ENCODE results near the gene IDH3G.

The IDH3G gene

DNA sequence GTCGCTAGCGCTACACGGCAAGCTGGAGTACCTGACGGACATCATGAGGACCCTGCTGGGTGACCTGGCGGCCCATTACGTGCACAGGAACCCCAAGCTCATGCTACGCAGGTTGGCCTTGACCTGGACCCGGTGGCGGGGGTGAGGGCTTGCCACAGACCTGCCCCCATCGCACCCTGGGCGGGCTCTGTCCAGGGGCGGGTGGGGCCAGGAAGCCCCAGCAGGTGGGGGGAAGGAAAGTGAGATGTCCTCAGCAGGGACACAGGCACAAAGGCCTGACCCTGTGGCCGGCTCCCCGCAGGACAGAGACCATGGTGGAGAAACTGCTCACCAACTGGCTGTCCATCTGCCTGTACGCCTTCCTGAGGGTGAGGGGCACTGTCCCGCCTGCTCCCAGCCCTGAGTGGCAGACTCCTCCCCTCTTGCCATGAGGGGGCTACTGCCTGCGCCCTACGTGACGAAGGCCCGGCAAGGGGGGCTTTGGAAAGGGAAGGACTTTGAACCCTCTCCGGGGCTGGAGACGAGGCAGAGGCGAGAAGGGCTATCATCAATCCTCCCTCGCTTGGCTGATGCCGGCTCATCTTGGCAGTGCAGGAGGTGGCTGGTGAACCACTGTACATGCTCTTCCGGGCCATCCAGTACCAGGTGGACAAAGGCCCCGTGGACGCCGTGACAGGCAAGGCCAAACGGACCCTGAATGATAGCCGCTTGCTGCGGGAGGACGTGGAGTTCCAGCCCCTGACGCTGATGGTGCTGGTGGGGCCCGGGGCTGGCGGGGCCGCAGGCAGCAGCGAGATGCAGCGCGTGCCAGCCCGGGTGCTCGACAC, 18.7 kb downstream of the IDH3G start:
- Histone ChIP-seq H3F3A (ENCODE audit: insufficient read depth, low read length) (no peaks in the 10 kb centered on the region), H3K4me3 (ENCODE audit: low read depth, low read length, poor library complexity, severe bottlenecking) (no peak overlapping the region), H3K4me1 (ENCODE audit: insufficient read depth, low read length, severe bottlenecking) (no peaks in the 10 kb centered on the region), H3K4me2 (ENCODE audit: low read length) (no peak overlapping the region), H3K9me2 (ENCODE audit: low read depth, low read length) (no peaks in the 10 kb centered on the region), H3K9ac (ENCODE audit: low read length) (no peak overlapping the region), H3K36me3 (ENCODE audit: insufficient read depth, low read length) (no peaks in the 10 kb centered on the region), H3K9me3 (ENCODE audit: low read length) (no peaks in the 10 kb centered on the region), H3K79me2 (ENCODE audit: insufficient read depth, low read length) (no peaks in the 10 kb centered on the region), H3K27ac (ENCODE audit: low read depth, low read length, poor library complexity, severe bottlenecking) (no peak overlapping the region), H2AFZ (ENCODE audit: low read length) (no peak overlapping the region), H3K27me3 (ENCODE audit: insufficient read depth, low read length) (no peaks in the 10 kb centered on the region), H4K20me1 (ENCODE audit: insufficient read depth, low read length) (no peaks in the 10 kb centered on the region)
- no peak for TF ChIP-seq EZH2 (IDR thresholded peaks at IDR 0.05; ENCODE audit: borderline replicate concordance, low read length)
- TF ChIP-seq, protein P1, sequence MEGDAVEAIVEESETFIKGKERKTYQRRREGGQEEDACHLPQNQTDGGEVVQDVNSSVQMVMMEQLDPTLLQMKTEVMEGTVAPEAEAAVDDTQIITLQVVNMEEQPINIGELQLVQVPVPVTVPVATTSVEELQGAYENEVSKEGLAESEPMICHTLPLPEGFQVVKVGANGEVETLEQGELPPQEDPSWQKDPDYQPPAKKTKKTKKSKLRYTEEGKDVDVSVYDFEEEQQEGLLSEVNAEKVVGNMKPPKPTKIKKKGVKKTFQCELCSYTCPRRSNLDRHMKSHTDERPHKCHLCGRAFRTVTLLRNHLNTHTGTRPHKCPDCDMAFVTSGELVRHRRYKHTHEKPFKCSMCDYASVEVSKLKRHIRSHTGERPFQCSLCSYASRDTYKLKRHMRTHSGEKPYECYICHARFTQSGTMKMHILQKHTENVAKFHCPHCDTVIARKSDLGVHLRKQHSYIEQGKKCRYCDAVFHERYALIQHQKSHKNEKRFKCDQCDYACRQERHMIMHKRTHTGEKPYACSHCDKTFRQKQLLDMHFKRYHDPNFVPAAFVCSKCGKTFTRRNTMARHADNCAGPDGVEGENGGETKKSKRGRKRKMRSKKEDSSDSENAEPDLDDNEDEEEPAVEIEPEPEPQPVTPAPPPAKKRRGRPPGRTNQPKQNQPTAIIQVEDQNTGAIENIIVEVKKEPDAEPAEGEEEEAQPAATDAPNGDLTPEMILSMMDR (IDR thresholded peaks at IDR 0.05; ENCODE audit: low read length) = no peak

DNA sequence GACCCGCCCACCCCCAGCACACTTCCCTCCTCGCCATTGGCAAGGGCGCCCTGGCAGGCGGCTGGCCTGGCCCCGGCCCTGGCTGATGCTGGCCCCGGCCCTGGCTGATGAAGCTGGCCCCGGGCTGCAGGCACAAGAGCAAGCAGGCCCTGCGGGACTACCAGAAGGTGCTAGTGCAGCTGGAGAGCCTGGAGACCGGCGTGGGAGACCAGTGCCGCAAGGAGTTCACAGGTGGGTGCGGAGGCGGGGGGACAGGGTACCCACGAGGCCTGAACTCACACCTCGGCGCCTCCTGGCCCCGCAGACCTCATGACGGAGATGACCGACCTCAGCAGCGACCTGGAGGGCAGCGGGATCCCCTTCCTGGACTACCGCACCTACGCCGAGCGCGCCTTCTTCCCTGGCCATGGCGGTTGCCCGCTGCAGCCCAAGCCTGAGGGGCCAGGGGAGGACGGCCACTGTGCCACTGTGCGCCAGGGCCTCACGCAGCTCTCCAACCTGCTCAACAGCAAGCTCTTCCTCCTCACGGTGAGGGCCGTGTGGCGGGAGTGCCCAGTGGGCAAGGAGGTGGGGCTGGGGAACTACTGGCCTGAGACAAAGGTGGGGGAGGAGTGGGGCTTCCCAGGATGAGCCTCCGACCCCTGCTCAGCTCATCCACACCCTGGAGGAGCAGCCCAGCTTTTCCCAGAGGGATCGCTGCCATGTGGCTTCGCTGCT, 19.4 kb downstream of the IDH3G start:
- Histone ChIP-seq H2AFZ (ENCODE audit: low read length) (no peak overlapping the region), H3K79me2 (ENCODE audit: insufficient read depth, low read length) (no peaks in the 10 kb centered on the region), H3F3A (ENCODE audit: insufficient read depth, low read length) (no peaks in the 10 kb centered on the region), H3K4me3 (ENCODE audit: low read depth, low read length, poor library complexity, severe bottlenecking) (no peak overlapping the region), H3K9ac (ENCODE audit: low read length) (no peak overlapping the region), H3K4me2 (ENCODE audit: low read length) (no peak overlapping the region), H3K36me3 (ENCODE audit: insufficient read depth, low read length) (no peaks in the 10 kb centered on the region), H3K9me2 (ENCODE audit: low read depth, low read length) (no peaks in the 10 kb centered on the region), H3K27ac (ENCODE audit: low read depth, low read length, poor library complexity, severe bottlenecking) (no peak overlapping the region), H3K4me1 (ENCODE audit: insufficient read depth, low read length, severe bottlenecking) (no peaks in the 10 kb centered on the region), H3K9me3 (ENCODE audit: low read length) (no peaks in the 10 kb centered on the region), H3K27me3 (ENCODE audit: insufficient read depth, low read length) (no peaks in the 10 kb centered on the region), H4K20me1 (ENCODE audit: insufficient read depth, low read length) (no peaks in the 10 kb centered on the region)
- TF ChIP-seq, protein P1 (IDR thresholded peaks at IDR 0.05; ENCODE audit: low read length) = no peak
- TF ChIP-seq EZH2 (IDR thresholded peaks at IDR 0.05; ENCODE audit: borderline replicate concordance, low read length) = no peak

DNA sequence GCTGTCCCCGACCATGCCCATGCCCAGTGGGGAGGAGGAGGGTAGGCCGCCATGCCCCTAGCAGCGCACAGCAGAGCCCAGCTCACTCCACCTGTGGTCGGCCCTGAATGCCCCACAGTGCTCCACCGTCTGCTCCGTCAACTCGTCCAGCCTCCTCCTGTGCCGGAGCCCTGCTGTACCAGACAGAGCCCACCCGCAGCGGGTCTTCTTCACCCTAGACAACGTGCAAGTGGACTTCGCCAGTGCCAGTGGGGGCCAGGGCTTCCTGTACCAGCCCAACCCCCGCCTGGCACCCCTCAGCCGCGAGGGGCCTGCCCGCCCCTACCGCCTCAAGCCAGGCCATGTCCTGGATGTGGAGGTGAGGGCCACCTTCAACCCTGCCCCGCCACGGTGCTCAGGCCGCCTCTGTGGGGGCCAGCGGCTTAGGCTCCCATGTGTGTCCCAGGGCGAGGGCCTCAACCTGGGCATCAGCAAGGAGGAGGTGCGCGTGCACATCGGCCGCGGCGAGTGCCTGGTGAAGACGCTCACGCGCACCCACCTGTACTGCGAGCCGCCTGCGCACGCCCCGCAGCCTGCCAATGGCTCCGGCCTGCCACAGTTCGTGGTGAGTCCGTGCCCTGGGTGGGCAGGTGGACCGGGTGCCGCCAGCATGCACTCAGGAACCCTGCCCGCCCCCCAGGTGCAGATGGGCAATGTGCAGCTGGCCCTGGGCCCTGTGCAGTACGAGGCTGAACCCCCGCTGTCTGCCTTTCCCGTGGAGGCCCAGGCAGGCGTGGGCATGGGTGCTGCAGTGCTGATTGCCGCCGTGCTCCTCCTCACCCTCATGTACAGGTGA, 20.2 kb downstream of the IDH3G start:
- H3K9me2 ChIP-seq (ENCODE audit: low read depth, low read length) = no peaks in the 10 kb centered on the region
- no peak overlapping the region for H3K4me3 ChIP-seq (ENCODE audit: low read depth, low read length, poor library complexity, severe bottlenecking)
- TF ChIP-seq, protein P1 (IDR thresholded peaks at IDR 0.05; ENCODE audit: low read length) = no peak
- no peak for TF ChIP-seq EZH2 (IDR thresholded peaks at IDR 0.05; ENCODE audit: borderline replicate concordance, low read length)
- H3K4me2 ChIP-seq (ENCODE audit: low read length) = no peak overlapping the region
- H2AFZ ChIP-seq (ENCODE audit: low read length) = no peak overlapping the region
- H4K20me1 ChIP-seq (ENCODE audit: insufficient read depth, low read length) = no peaks in the 10 kb centered on the region
- H3K79me2 ChIP-seq (ENCODE audit: insufficient read depth, low read length) = no peaks in the 10 kb centered on the region
- H3F3A ChIP-seq (ENCODE audit: insufficient read depth, low read length) = no peaks in the 10 kb centered on the region
- H3K9me3 ChIP-seq (ENCODE audit: low read length) = no peaks in the 10 kb centered on the region
- H3K27ac ChIP-seq (ENCODE audit: low read depth, low read length, poor library complexity, severe bottlenecking) = no peak overlapping the region
- H3K4me1 ChIP-seq (ENCODE audit: insufficient read depth, low read length, severe bottlenecking) = no peaks in the 10 kb centered on the region
- H3K27me3 ChIP-seq (ENCODE audit: insufficient read depth, low read length) = no peaks in the 10 kb centered on the region
- no peak overlapping the region for H3K9ac ChIP-seq (ENCODE audit: low read length)
- no peaks in the 10 kb centered on the region for H3K36me3 ChIP-seq (ENCODE audit: insufficient read depth, low read length)

All from OCI-LY1 (cell line).